Skin of body (tissue), 3 donors: ENCODE data around the gene SVIL. TPM values are rescaled to one million over a fixed set of nuclear protein-coding genes. Genes with fewer than 3 reads are reported as not detected.

Experiments used
- DNase-seq: peaks from one replicate; lab custom pipeline; 2025; lab: John Stamatoyannopoulos, UW
- small RNA-seq: library from RNA; depleted of rRNA; stranded (forward); fragments of <200 nt; gene quantifications from one replicate; pipeline ENCODE3, GENCODE V24; 2014; ENCODE audit warnings: low replicate concordance
- total RNA-seq: library from RNA; depleted of rRNA; stranded (reverse); fragments of >200 nt; gene quantifications from one replicate; pipeline ENCODE4 v1.2.3, GENCODE V29; 2014

The SVIL gene
- total RNA-seq, 1 donor from 2014 or later: 121 TPM

DNA sequence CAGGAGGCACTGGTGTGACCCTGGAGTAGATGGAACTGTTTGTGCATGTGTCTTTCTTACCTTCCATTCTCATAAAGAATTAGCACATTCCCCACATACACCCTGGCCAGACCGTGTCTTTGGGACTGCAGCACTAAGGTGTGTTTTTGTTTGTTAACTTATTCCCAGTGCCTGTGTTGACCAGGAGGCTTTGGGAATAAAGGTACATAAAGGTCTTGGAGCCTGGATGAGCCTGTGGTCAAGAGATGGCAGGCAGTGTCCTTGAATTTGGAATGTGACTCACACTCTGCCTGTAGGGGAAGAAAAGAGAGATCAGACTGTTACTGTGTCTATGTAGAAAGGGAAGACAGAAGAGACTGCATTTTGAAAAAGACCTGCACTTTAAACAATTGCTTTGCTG is 208.4 kb downstream of the SVIL start:
- no peak for DNase-seq

DNA sequence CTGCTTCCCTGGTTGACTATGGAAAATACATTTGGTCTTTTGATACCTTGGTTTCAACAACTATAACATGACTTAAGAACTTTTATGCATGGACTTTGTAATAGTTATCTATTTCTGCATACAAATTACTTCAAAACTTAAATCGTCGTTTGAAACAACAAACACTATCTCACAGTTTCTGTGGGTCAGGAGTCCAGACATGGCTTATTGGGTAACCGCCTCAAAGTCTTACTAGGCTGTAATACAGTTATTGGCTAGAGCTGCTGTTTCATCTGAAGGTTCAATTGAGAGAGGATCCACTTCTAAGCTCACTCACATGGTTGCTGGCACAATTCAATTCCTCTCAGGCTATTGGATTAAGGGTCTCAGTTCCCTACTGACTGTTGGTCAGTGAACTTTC is 210.8 kb downstream of the SVIL start:
- DNase-seq: no peak

DNA sequence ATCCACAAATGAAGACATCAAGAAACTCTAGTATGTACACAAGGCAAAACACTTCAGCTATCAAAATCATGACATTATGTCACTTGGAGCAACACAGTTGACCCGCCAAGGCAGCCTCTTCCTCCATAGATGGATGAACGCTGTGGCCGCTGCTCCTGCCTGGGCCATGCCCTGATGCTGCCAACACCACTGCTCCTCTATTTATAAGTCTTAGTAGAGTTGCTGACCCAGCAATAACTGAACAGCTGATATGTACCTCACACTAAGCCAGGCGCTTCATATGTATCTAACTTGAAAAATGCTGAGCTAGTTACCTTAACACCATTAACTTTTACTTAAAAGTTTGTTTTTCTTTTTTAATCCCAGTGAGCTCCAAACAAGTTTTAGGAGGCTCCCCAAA is 214.0 kb downstream of the SVIL start:
- no peak for DNase-seq

DNA sequence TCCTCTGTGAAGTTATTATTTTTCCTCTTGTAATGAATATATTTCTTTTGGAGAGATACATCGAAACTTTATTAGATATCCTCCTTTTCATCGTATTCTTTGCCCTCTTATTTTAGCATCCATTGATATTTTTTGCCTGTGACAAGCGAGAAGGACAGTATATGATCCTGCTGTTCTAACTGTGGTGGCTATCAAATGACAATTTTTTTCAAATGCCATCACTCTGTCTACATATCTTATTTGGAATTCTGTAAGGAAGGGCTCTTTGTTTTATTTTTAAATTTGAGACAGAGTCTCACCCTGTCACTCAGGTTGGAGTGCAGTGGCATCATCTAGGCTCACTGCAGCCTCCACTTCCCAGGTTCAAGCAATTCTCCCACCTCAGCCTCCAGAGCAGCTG is 217.4 kb downstream of the SVIL start:
- no peak for DNase-seq

DNA sequence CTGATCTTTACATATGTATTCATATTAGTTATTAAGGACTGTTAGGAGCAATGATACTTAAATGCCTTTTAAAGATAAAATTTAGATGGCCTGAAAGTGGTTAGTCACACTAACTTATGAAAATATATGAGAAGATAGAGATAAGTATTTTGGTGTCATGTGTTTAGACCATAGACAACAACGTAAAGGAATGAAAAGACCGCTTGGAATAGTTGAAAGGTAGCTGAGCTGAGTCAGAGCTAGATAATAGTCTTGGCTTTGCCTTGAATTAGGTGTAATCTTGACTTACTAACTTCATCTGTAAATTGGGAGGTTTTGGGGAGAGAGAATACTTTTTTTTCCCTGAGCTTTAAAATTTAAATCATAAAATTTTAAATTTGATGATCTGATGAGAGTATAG is 218.9 kb downstream of the SVIL start:
- no peak for DNase-seq

DNA sequence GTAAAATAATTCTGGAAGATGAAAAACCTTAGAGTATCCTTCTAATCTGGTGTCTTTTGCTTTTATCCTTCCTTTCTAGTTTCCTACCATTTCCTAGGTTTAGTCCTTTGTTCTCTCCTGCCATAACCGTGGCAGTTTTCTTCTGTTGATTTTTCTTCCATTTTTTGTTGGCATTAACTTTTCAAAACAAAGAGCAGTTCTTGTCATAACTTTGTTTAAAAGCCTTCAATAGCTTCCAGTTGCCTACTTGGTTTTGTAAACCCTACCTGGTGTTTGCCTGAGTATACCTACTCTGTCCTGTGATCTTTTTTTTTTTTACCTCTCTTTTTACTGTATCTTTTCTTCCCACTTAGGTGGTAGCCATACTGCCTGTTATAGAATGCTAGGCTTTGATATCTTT is 220.3 kb downstream of the SVIL start:
- DNase-seq: no peak

DNA sequence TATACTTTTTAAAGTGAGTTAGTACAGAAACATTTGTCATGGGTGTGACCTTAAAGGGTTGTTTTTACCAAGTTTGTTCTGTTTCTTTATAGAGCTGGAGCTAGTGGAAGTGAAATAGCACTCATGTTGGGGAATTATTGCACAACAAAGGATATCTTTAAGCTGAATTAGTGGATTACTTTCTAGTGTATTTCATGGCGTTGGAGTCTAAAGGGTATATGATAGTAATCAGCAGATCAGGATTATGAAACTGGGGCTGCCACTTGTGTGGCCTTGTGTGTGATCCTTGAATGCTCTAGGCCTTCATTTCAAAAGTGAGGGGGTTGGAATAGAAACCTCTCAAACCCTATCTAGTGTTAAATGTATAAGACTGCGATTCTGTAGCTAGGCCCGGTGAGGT is 222.3 kb downstream of the SVIL start:
- no peak for DNase-seq

DNA sequence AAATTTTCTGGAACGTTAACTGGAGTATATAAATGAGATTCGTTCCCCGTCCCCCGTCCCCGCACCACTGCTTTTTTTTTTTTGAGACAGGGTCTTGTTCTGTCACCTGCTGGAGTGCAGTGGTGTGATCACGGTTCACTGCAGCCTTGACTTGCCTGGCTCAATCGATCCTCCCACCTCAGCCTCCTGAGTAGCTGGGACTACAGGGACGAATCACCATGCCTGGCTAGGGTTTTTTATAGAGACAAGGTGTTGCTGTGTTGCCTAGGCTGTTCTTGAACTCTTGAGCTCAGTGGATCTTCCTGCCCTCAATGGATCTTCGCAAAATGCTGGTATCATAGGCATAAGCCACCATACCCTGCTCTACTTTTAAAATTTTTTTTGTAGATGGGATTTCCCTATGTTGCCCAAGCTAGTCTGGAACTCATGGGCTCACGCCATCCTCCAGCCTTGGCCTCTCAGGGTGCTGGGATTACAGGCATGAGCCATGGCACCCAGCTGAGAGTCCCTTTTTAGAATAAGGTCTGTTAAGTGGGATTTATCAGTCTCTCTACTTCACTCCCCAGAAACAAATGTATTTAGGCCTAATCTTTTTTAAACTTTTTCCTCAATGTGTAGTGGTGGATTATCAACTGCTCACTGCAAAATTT is 223.0 kb downstream of the SVIL start:
- DNase-seq: no peak

DNA sequence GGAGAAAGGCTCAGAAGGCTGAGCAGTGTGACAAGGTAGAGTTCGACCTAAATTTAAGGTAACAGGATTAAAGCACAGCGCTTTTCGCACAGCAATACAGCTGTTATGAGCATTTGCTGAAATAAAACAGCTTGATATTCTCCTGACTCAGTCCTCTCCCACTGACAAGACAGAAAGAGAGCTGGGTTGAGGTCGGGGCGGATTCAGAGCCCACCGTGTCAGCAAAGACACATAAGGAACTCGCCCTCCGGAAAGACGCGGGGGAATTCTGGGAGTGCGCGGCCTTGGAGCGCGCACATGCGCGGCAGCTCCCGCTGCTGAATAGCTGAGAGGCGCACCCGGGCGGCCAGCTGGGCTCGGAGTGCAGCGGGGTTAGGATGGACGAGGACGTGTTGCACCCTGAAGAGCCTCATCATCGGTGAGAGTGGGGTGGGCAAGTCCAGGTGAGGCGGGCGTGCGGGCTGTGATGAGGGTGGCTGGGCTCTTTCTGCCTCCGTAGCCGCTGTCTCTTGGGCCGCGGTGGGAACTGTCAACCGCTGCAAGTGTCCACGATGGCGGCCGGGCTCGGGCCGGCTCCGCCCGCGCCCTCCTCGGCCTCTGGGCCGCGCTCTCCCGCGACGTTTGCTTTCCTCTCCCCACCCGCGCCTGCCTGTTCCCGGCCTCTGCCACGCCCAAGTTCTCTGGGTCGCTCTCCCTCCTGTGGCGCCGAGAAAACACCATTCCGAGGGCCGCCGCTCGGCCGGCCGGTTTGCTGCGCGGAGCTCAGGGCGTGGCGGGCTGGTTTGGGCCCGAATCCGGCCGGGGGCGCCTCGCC is 225.3 kb downstream of the SVIL start:
- DNase-seq: peak; percentile 29

DNA sequence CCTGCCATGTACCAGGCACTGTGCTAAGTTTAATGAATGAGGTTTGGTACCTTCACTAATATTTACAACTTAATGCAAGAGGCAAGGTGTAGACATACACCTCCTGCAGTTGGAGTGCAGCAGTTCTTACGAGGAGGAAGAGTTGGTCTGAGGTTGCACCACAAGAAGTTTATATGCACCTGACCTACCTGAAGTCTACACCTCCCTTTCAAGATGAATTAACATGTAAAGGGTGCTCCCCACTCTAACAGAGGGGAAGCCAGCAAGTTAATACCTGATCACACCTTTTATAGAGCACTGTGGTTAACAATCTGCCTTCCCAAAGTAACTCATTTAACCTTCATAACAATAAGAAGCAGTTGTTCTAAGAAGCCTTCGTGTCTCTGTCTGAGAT is 225.9 kb downstream of the SVIL start:
- DNase-seq: no peak

Small RNA genes within 50 kb of the gene (small RNA-seq; reads per million reads assigned to genes)
- not detected for gene MIR604
- not detected for gene MIR938
- gene RF00105: not detected
